ENCODE results near the gene CNOT10. TPM values are rescaled to one million over a fixed set of nuclear protein-coding genes. Genes with fewer than 3 reads are reported as not detected.
"Not testable (repeated sequence)": the region's sequence is repeated elsewhere in the genome, so short reads cannot be mapped to it uniquely, and the experiment has no call there.

The CNOT10 gene
- total RNA-seq, 1 donor from 2014 or later, result 35.5 TPM

DNA sequence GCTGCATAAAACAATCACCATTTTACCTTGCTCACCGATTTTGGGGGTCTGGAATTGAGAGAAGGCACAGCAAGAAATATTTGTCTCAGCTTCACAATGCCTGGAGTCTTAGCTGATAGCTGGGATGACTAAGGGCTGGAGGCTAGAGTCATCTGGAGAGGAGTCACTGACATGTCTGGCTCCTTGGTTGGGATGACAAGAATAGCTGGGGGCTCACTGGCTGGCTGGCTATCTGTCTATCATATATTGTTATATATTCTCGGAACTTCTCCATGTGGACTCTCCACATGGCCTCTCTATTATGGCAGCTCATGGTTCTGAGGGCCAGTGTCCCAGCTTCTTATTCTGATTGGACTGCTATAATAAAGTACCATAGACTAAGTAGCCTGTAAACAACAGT lies 112.8 kb downstream of the CNOT10 start:
- no peak overlapping the region for H3K4me3 Mint-ChIP-seq (ENCODE audit: unreplicated experiment)
- H3K9me3 Mint-ChIP-seq (ENCODE audit: unreplicated experiment), result peaks cover 2% of the 10 kb centered on the region
- DNase-seq, result no peak
- no peak overlapping the region for H3K27ac Mint-ChIP-seq (ENCODE audit: unreplicated experiment)
- peaks cover 5% of the 10 kb centered on the region for H3K36me3 Mint-ChIP-seq (ENCODE audit: unreplicated experiment)
- TF ChIP-seq, protein P1, sequence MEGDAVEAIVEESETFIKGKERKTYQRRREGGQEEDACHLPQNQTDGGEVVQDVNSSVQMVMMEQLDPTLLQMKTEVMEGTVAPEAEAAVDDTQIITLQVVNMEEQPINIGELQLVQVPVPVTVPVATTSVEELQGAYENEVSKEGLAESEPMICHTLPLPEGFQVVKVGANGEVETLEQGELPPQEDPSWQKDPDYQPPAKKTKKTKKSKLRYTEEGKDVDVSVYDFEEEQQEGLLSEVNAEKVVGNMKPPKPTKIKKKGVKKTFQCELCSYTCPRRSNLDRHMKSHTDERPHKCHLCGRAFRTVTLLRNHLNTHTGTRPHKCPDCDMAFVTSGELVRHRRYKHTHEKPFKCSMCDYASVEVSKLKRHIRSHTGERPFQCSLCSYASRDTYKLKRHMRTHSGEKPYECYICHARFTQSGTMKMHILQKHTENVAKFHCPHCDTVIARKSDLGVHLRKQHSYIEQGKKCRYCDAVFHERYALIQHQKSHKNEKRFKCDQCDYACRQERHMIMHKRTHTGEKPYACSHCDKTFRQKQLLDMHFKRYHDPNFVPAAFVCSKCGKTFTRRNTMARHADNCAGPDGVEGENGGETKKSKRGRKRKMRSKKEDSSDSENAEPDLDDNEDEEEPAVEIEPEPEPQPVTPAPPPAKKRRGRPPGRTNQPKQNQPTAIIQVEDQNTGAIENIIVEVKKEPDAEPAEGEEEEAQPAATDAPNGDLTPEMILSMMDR (IDR thresholded peaks at IDR 0.05; ENCODE audit: partially characterized antibody, unreplicated experiment), result no peak
- H3K27me3 Mint-ChIP-seq (ENCODE audit: unreplicated experiment), result no peaks in the 10 kb centered on the region
- H3K4me1 Mint-ChIP-seq (ENCODE audit: low read depth, unreplicated experiment), result peaks cover 2% of the 10 kb centered on the region

DNA sequence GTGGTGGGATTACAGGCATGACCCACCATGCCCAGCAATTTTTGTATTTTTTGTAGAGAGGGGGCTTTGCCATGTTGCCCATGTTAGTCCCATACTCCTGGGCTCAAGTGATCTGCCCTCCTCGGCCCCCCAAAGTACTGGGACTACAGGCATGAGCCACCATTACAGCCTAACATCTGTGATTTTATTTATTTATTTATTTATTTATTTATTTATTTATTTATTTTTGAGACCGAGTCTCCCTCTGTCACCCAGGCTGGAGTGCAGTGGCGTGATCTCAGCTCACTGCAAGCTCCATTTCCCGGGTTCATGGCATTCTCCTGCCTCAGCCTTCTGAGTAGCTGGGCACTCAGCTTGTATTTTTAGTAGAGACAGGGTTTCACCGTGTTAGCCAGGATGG lies 116.5 kb downstream of the CNOT10 start:
- not testable (repeated sequence) for H3K4me3 Mint-ChIP-seq (ENCODE audit: unreplicated experiment); H3K27me3 Mint-ChIP-seq (ENCODE audit: unreplicated experiment); H3K9me3 Mint-ChIP-seq (ENCODE audit: unreplicated experiment); H3K27ac Mint-ChIP-seq (ENCODE audit: unreplicated experiment); H3K36me3 Mint-ChIP-seq (ENCODE audit: unreplicated experiment); DNase-seq; H3K4me1 Mint-ChIP-seq (ENCODE audit: low read depth, unreplicated experiment)

DNA sequence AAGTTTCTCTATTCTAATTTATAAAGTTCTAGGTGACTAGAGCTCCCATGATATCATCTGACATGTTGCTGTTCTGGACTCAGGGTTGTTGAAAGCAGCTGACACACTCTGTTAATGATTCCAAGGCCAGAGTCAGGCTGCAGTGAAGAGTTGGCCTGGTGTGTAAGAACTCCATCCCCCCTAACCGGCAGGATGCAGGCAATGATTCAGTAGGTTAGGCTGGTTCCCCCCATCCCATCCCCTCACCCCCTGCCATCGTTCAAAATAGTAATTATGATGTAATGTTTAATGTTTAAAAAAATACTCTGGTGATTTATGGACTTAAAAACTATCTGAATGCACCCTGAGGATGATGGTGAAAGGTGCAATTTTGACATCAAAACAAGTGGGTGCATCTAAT lies 128.2 kb downstream of the CNOT10 start:
- peaks cover 19% of the 10 kb centered on the region for H3K4me1 Mint-ChIP-seq (ENCODE audit: low read depth, unreplicated experiment)
- H3K9me3 Mint-ChIP-seq (ENCODE audit: unreplicated experiment), result peaks cover 31% of the 10 kb centered on the region
- TF ChIP-seq, protein P1 (IDR thresholded peaks at IDR 0.05; ENCODE audit: partially characterized antibody, unreplicated experiment), result no peak
- no peak for DNase-seq
- peaks cover 31% of the 10 kb centered on the region for H3K27me3 Mint-ChIP-seq (ENCODE audit: unreplicated experiment)
- peak overlapping the region; percentile 87 for H3K4me3 Mint-ChIP-seq (ENCODE audit: unreplicated experiment)
- H3K27ac Mint-ChIP-seq (ENCODE audit: unreplicated experiment), result peak overlapping the region; percentile 100
- H3K36me3 Mint-ChIP-seq (ENCODE audit: unreplicated experiment), result no peaks in the 10 kb centered on the region

DNA sequence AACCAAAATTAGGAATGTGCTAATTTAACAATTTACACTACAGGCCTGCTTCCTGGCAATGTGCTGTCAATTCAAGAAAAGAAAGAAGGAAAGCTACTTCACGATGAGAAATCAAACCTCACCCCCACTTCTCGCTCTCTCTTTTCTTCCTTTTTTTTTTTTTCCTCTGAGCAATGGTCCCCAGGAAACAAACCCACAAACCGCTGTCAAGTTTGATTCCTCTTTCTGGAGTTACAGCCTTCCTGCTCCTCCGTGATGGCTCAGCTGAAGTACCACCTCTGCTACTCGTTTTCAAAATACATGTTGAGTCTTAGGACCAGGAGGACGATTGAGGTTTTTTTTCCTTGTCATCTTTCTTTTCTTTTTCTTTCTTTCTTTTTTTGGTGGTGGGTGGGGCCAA lies 129.4 kb downstream of the CNOT10 start:
- peaks cover 6% of the 10 kb centered on the region for H3K36me3 Mint-ChIP-seq (ENCODE audit: unreplicated experiment)
- DNase-seq, result no peak
- H3K9me3 Mint-ChIP-seq (ENCODE audit: unreplicated experiment), result peaks cover 38% of the 10 kb centered on the region
- peak overlapping the region; percentile 100 for H3K27ac Mint-ChIP-seq (ENCODE audit: unreplicated experiment)
- H3K27me3 Mint-ChIP-seq (ENCODE audit: unreplicated experiment), result peaks cover 38% of the 10 kb centered on the region
- peak overlapping the region; percentile 87 for H3K4me3 Mint-ChIP-seq (ENCODE audit: unreplicated experiment)
- H3K4me1 Mint-ChIP-seq (ENCODE audit: low read depth, unreplicated experiment), result peaks cover 19% of the 10 kb centered on the region
- TF ChIP-seq, protein P1 (IDR thresholded peaks at IDR 0.05; ENCODE audit: partially characterized antibody, unreplicated experiment), result no peak

DNA sequence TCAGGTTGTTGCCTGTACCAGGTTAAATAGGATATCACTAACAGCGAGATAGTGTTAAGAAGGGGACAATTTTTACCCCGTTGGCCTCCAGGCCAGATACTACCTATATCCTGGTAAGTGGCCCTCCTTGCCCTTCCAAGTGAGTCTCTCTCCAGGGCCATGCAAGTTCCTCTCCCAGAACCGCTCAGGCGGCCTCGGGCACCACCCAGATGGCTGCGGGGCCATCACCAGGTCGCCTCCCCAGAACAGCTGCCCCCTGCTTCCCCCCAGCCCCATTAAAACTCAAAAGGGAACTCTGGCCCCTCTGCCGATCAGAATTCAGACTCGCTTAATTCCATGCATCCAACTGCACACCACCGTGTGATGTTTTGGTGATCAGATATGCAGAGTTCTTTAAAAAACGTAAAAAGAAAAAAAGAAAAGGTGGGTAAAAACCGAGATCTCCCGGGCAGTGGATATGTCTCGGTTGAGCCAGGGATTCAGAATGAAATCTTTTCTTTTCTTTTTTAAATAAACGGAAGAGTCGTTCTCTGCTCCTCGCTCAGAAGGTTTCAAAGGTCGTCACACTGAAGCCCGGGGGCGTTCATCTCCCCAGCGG lies 131.0 kb downstream of the CNOT10 start:
- Mint-ChIP-seq H3K4me1 (ENCODE audit: low read depth, unreplicated experiment) (peaks cover 19% of the 10 kb centered on the region), H3K27ac (ENCODE audit: unreplicated experiment) (peak overlapping the region; percentile 100), H3K27me3 (ENCODE audit: unreplicated experiment) (peaks cover 45% of the 10 kb centered on the region), H3K9me3 (ENCODE audit: unreplicated experiment) (peaks cover 52% of the 10 kb centered on the region), H3K36me3 (ENCODE audit: unreplicated experiment) (peaks cover 7% of the 10 kb centered on the region), H3K4me3 (ENCODE audit: unreplicated experiment) (peak overlapping the region; percentile 87)
- DNase-seq, result peak; percentile 58
- TF ChIP-seq, protein P1 (IDR thresholded peaks at IDR 0.05; ENCODE audit: partially characterized antibody, unreplicated experiment), result no peak

Data from glutamatergic neuron (in vitro differentiated cells).